Body of pancreas (tissue), 4 donors: ENCODE data around the gene UBP1.

Source experiments
- POLR2A ChIP-seq, 3 donors: fragments of 450-650 bp; IDR thresholded peaks; one replicate each; pipeline ENCODE4 v1.6.1; 2016; ENCODE audit warnings: antibody characterized with exemption in 3 of 3, mild to moderate bottlenecking in 2 of 3
- TF ChIP-seq, protein P1 (sequence below), 7 experiments: fragments of 450-650 bp in 4 of 7; fragments of 200-600 bp in 3 of 7; sonication (generic) in 3 of 7; IDR thresholded peaks; one replicate each; pipeline ENCODE4 v1.5.1; 2016 to 2019; ENCODE audit warnings: antibody characterized with exemption in 7 of 7

GRCh38 chr3:33377489-33377888, 62.7 kb downstream of the UBP1 start:
- TF ChIP-seq, protein P1, sequence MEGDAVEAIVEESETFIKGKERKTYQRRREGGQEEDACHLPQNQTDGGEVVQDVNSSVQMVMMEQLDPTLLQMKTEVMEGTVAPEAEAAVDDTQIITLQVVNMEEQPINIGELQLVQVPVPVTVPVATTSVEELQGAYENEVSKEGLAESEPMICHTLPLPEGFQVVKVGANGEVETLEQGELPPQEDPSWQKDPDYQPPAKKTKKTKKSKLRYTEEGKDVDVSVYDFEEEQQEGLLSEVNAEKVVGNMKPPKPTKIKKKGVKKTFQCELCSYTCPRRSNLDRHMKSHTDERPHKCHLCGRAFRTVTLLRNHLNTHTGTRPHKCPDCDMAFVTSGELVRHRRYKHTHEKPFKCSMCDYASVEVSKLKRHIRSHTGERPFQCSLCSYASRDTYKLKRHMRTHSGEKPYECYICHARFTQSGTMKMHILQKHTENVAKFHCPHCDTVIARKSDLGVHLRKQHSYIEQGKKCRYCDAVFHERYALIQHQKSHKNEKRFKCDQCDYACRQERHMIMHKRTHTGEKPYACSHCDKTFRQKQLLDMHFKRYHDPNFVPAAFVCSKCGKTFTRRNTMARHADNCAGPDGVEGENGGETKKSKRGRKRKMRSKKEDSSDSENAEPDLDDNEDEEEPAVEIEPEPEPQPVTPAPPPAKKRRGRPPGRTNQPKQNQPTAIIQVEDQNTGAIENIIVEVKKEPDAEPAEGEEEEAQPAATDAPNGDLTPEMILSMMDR (IDR thresholded peaks at IDR 0.05): no peak
- no peak for TF ChIP-seq POLR2A (IDR thresholded peaks at IDR 0.05)
